ENCODE data around the gene CGNL1. TPM values are rescaled to one million over a fixed set of nuclear protein-coding genes. Genes with fewer than 3 reads are reported as not detected.

CGNL1 gene
- polyA plus RNA-seq, 2 of the 4 experiments (the other 2 are of a cell fraction): 1.4 to 1.8 TPM

GRCh38 chr15:57562196-57562769, 186.0 kb downstream of the CGNL1 start:
- CTCF ChIA-PET: interaction anchor here (1.1 to 13.4 kb wide), 12 partner anchors 11 to 621 kb away, joined by 3 to 286 read pairs (median 6); no protein-coding TSS in a partner anchor
- ATAC-seq: no peak

GRCh38 chr15:57563416-57563815, 187.1 kb downstream of the CGNL1 start:
- FAIRE-seq: no peak
- 88% methylated on average over 6 of the region's 6 CpGs for WGBS (ENCODE audit: missing lambda C conversion rate)
- Histone ChIP-seq H3K4me3 (no peak overlapping the region), H3K4me1 (peaks cover 19% of the 10 kb centered on the region), H3K9me3 (no peaks in the 10 kb centered on the region), H3K27ac (no peak overlapping the region), H3K4me2 (no peak overlapping the region)
- ATAC-seq: no peak
- ChIA-PET POLR2A (no interaction called here), CTCF (interaction anchor here (0.9 to 11.8 kb wide), 6 partner anchors 9 to 297 kb away, joined by 3 to 286 read pairs (median 4); no protein-coding TSS in a partner anchor)
- TF ChIP-seq MAFK (IDR thresholded peaks at IDR 0.05; ENCODE audit: partially characterized antibody) (no peak), EHMT2 (IDR thresholded peaks at IDR 0.05; ENCODE audit: low read depth) (no peak), RARB (CRISPR knock-in tag; IDR thresholded peaks at IDR 0.05) (no peak), POLR2A (IDR thresholded peaks at IDR 0.05; ENCODE audit: low read length) (no peak), USF2 (IDR thresholded peaks at IDR 0.05) (no peak), CHD2 (IDR thresholded peaks at IDR 0.05; ENCODE audit: low read length, partially characterized antibody) (no peak), POLR2AphosphoS2 (conservative IDR thresholded peaks at IDR 0.05; ENCODE audit: low read length) (no peak), NPAS2 (CRISPR knock-in tag; IDR thresholded peaks at IDR 0.05; ENCODE audit: borderline replicate concordance) (no peak), FOSB (CRISPR knock-in tag; IDR thresholded peaks at IDR 0.05) (no peak)
- no peak for DNase-seq (ENCODE audit: low read depth in 1 of 2, low spot score in 1 of 2)

More at GRCh38 chr15:57562196-57562769, 186.0 kb downstream of the CGNL1 start:
- Histone ChIP-seq H3K9me3 (no peaks in the 10 kb centered on the region), H3K27ac (no peak overlapping the region; a peak in 1 of 6 replicates), H3K4me1 (peaks cover 19% of the 10 kb centered on the region), H3K4me2 (no peak overlapping the region), H3K4me3 (no peak overlapping the region)
- DNase-seq (ENCODE audit: low read depth in 1 of 2, low spot score in 1 of 2) (no peak), FAIRE-seq (no peak)
- POLR2A ChIA-PET: no interaction called here
- TF ChIP-seq POLR2AphosphoS2 (conservative IDR thresholded peaks at IDR 0.05; ENCODE audit: low read length): no peak
- TF ChIP-seq ATOH8 (CRISPR knock-in tag; IDR thresholded peaks at IDR 0.05; ENCODE audit: low read depth): no peak
- TF ChIP-seq HOXA7 (CRISPR knock-in tag; IDR thresholded peaks at IDR 0.05): no peak
- no peak for TF ChIP-seq CHD2 (IDR thresholded peaks at IDR 0.05; ENCODE audit: low read length, partially characterized antibody)
- no peak for TF ChIP-seq KDM5A (IDR thresholded peaks at IDR 0.05)
- TF ChIP-seq ESRRA (IDR thresholded peaks at IDR 0.05; ENCODE audit: borderline replicate concordance, low read length): no peak
- no peak for TF ChIP-seq FOXS1 (CRISPR knock-in tag; IDR thresholded peaks at IDR 0.05)
- TF ChIP-seq CHD4 (IDR thresholded peaks at IDR 0.05; ENCODE audit: borderline replicate concordance): no peak
- no peak for TF ChIP-seq SMC3 (IDR thresholded peaks at IDR 0.05)
- TF ChIP-seq JUN (IDR thresholded peaks at IDR 0.05): no peak
- TF ChIP-seq FOSL2 (IDR thresholded peaks at IDR 0.05): no peak
- TF ChIP-seq FOSL2 (CRISPR knock-in tag; IDR thresholded peaks at IDR 0.05): no peak
- TF ChIP-seq ZNF302 (CRISPR knock-in tag; IDR thresholded peaks at IDR 0.05): no peak
- TF ChIP-seq NR3C1 (IDR thresholded peaks at IDR 0.05): no peak
- TF ChIP-seq CBX2 (IDR thresholded peaks at IDR 0.05; ENCODE audit: borderline replicate concordance, low read depth): no peak
- TF ChIP-seq MAX (IDR thresholded peaks at IDR 0.05): no peak
- WGBS (ENCODE audit: missing lambda C conversion rate): 84% methylated on average over 11 of the region's 11 CpGs

GRCh38 chr15:57565311-57565710, 189.0 kb downstream of the CGNL1 start:
- POLR2A ChIA-PET: no interaction called here
- ATAC-seq: peak in 1 of 2 experiments; percentile 9; a peak in 1 of 6 replicates
- CTCF ChIA-PET: interaction anchor here (0.7 to 11.8 kb wide), 8 partner anchors 10 to 388 kb away, joined by 3 to 286 read pairs (median 4); partner anchors contain the start of gene POLR2M
- 42% methylated on average over 10 of the region's 10 CpGs for WGBS (ENCODE audit: missing lambda C conversion rate)
- Histone ChIP-seq H3K4me3 (no peak overlapping the region), H3K4me2 (peak overlapping the region; percentile 40), H3K4me1 (peaks cover 17% of the 10 kb centered on the region), H3K9me3 (no peaks in the 10 kb centered on the region), H3K27ac (peak overlapping the region in 1 of 2 experiments; percentile 53; a peak in 2 of 6 replicates)
- DNase-seq (ENCODE audit: low read depth in 1 of 2, low spot score in 1 of 2): peak in 1 of 2 experiments; percentile 37
- no peak for FAIRE-seq
- TF ChIP-seq HDAC2 (IDR thresholded peaks at IDR 0.05) (no peak), USF2 (IDR thresholded peaks at IDR 0.05) (no peak), CEBPB (IDR thresholded peaks at IDR 0.05) (no peak), RAD21 (conservative IDR thresholded peaks at IDR 0.05 in 1 of 2, IDR thresholded peaks at IDR 0.05 in 1 of 2) (no peak), RNF2 (IDR thresholded peaks at IDR 0.05; ENCODE audit: borderline replicate concordance, low read depth) (no peak), NPAS2 (CRISPR knock-in tag; IDR thresholded peaks at IDR 0.05; ENCODE audit: borderline replicate concordance) (no peak), EHF (CRISPR knock-in tag; IDR thresholded peaks at IDR 0.05) (no peak), BHLHE40 (IDR thresholded peaks at IDR 0.05; ENCODE audit: low read depth, low read length) (no peak), ESRRA (IDR thresholded peaks at IDR 0.05; ENCODE audit: borderline replicate concordance, low read length) (no peak), FOXS1 (CRISPR knock-in tag; IDR thresholded peaks at IDR 0.05) (no peak), TFCP2L1 (CRISPR knock-in tag; IDR thresholded peaks at IDR 0.05) (no peak)
